GM19238 (cell line): ENCODE data around the gene LIMD2.
"Not testable (repeated sequence)": the region's sequence is repeated elsewhere in the genome, so short reads cannot be mapped to it uniquely, and the experiment has no call there.

Experiments
- DNase-seq: peaks from one replicate; pipeline ENCODE4 v3.0.0; 2011; ENCODE audit warnings: low spot score; ENCODE audit not compliant: insufficient read length

The LIMD2 gene

DNA sequence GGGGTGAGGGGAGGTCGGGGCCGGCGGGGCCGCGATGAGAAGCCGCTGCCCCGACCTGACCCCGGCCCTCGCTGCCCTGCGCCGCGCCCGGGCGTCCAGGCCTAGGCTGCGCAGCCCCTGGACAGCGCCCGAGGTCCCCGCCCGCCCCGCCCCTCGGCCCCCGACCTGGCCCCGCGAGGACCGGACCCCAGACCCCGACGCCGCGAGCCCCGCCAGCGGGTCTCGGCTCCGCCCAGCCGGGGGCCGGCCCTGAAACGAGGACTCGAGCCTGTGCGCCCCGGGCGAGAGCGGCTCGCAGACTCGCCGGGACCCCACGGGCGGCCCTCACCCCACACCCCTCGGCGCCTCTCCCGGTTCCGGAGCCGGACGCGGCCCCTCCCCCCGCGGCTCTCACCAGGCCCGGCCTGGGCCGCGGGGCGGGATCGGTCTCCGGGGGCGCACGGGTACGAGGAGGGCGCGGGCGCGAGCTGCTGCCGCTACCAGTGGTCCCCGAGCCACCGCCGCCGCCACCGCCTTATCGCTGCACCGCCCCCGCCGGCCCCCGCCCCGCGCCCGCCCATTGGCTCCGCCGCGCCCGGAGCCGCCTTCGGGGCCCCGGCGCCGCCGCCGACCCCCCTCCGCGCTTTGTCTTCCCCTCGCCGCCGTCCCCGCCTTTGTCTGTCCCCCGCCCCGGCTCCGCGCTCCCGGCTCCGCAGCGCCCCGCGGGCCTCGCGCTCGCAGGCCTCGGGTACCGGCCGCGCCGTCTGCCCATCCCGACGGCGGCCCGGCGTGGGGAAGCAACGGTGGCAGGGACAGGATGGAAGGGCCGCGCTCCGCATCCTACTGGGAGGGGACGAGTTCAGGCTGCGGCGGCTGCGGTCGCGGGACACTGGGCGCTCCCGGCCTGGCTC lies at the start of gene LIMD2:
Gene LIMD2 (minus strand): TSS at position 488 of the 890 bp plus-strand sequence. CDS start 827 bp downstream, outside the sequence.
- DNase-seq, result peak; percentile 75

DNA sequence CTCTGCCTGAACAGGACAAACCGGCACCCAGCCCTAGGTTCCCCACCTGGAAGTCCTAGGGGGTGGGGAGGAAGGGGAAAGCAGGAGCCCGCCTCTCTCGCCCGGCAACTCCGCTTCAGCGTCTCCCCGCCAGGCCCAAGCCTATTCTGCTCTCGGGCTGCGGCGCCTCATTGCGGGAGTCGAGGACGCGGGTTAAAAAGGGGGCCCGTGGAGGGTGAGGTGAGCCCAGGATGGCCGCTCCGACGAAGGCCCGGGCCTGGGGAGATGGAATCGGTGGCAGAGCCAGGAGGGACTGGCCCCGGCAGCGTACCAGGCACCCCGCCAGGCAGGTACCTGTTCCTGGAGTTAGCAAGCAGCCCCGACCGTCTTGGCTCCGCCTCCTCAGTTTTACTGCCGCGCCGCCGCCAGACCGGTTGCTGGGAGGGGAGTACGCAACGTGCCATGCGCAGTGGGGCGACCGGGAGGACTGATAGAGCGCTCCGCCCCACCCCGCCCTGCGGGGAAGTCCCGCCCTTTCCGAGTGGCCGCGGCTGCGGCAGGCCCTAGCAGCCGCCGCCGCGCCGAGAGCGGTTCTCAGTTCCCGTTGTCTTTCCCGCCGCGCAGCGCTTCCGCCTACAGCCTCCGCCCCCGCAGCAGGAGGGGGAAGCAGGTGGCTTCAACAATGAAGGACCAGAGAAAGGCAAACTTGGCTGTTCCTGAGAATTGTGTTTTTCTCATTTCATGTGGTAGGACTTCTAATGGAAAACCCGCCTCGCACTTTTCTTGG lies 41.7 kb upstream of the LIMD2 start, which contains the start of gene STRADA:
Gene STRADA (minus strand): TSS at position 392 of the 766 bp plus-strand sequence. CDS start 13,430 bp downstream, outside the sequence.
- peak; percentile 85 for DNase-seq

DNA sequence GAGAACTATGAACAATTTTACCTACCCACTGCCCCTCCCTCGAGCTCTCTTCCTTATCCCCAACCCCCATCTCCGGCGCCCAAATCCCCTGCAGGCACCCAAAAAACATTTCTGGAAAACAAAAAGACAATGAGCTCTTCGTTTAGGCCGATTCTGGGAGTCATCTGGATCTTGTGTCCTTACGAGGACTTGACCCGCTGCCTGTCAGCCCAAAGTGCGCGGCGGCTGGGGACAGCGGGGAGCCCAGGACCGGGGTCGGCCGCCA lies 41.1 kb upstream of the LIMD2 start:
- DNase-seq, result no peak

DNA sequence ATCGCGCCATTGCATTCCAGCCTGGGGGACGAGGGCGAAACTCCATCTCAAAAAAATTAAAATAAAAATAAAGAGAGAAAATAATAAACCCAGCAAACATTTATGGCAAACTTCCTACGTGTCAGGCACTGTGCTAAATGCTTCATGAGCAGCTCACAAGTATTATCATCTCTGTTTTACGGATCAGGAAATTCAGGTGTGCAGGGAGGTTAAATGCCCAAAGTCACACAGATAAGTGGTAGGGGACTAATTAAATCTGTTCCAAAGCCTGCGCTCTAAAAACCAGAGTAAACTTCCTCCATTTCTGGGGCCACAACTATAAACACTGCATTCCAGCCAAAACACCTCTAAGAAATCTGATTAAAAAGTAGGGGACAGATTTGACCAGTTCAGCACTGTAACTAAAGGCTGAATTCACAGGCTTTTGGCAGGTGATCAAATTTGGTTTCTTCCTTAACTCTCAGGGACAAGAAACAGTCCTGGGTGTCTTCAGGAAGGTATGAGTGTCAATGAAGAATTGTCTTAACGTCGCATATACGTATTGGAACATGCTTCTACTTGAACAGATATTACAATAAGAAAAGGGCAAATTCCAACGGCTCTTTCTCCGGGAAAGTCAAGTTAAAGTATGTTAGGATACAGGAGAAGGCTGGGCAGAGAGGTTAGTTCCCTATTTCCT lies 40.7 kb upstream of the LIMD2 start:
- DNase-seq, result no peak

DNA sequence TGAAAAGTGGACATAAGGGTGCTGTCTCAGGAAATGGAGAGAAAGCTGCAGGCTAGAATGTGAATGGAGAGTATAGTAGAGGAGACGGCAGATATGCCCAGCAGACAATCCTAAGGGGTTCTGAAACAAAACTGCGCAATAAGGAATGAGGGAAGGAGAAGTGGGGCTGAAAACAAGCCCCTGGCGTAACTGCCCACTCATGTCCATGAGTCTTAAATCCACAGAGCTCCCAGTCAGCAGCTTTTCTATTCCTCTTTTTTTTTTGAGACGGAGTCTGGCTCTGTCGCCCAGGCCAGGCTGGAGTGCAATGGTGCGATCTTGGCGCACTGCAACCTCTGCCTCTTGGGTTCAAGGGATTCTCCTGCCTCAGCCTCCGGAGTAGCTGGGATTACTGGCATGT lies 35.8 kb upstream of the LIMD2 start:
- no peak for DNase-seq

DNA sequence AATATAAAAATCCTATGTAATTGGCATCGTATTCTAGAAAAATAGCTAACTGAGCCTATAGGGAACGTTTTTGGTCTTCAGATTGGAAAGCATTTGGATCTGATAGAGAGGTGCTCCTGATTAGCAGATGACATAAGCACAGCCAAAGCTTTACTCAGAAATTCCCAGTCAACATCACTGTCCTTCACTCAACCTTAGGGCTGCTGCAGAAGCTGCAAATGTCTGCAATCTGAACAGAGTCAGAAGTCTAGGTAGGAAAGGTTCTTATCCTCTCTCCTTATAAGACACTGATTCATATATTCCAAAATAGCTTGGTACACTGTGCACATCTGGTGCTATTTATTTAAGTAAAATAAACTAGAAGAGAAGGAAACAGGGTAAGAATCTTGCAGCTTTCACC lies 22.5 kb upstream of the LIMD2 start:
- DNase-seq, result no peak

DNA sequence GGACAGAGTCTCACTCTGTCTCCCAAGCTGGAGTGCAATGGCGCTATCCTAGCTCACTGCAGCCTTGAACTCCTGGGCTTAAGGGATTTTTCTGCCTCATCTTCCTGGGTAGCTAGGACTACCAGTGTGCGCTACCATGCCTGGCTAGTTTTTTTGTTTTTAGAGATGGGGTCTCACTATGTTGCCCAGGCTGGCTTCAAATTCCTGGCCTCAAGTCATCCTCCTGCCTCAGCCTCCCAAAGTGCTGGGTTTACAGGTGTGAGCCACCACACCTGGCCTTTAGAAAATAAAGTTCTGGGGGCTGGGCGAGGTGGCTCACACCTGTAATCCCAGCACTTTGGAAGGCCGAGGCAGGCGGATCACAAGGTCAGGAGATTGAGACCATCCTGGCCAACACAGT lies 20.3 kb upstream of the LIMD2 start:
- DNase-seq, result not testable (repeated sequence)

DNA sequence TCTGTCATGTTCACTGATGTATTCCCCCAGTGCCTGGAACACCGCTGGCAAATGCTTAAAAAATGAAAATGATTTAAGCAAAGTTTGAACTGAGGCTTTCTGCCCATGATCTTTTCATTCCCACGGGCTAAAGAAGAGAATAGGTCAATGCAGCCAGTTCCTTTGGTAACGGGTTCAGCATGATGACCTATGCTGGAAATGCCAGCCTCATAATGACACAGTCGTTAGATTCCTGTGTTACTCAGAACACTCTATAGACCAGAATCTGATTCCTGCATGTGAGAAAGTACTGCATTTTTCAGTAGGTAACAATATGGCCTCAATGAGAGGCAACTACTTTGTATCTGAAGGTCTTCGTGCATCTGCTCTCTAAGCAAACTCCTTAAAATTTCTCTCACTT lies 19.1 kb upstream of the LIMD2 start:
- no peak for DNase-seq

DNA sequence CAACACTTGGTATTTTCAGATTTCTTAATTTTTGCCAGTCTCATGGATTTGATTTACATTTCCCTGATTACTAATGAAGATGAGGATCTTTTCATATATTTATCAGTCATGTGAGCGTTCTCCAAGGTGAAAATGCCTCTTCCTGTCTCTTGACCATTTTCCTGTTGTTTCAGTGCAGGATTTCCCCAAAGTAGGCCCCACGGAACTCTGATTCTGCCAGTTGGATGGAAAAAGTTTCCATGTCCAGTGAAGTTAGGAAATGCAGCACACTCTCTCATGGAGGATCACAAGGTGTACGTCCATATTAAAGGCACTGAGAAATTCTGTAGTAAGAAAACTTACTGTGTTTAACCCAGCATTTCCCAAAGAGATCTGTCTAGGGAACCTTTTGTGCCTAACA lies 16.5 kb upstream of the LIMD2 start:
- no peak for DNase-seq

DNA sequence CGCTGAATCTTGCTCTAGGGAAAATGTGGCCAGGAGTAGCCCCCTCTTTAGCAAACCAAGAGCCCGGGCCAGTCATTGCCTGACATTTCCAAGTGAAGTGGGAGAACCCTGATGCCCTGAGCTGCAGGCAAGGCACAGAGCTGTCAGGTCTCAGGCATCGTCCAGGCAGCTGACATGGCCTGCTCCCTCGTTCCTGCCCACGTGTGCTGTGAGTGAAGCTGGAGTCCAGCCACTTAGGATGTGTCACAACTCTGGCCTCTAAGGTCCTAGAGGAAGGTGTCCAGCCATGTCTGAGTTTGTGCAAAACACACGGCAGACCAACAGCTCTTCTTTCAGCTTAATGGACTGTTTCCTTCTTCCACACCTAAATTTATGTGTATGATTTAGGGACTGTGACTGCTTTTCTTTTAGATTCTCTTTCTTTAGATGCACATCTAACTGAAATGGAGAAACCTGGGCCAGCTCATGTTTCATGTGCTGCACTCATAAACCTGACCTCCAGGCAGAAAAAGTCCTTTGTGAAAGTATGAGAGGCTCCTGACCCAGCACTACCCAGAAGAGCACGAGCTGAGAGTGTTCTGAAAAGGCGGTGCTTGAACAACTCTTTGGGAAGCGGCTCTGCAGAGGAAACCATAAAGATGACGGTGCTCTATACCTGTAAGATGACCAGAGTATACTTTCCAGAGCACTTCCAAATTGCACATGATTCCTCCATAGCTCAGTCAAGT lies 14.8 kb upstream of the LIMD2 start:
- DNase-seq, result no peak

DNA sequence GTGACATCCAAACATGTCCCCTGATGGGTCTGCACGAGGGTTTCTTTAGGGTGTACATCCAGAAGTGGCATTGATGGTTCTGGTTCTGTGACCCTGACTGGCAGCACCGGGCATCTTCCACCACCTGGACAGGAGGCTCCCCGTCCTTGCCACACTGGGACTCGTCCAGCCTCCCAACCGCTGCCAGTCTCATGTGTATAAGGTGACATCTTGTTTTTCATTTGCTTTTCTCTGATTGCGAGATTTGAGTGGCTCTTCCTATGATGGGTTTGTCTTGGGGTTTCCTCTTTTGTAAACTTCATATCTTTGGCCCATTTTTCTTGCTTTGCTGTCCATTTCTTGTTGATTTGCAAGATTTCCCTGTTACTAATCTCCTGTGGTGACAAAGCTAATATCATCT lies 9.2 kb upstream of the LIMD2 start:
- DNase-seq, result no peak

DNA sequence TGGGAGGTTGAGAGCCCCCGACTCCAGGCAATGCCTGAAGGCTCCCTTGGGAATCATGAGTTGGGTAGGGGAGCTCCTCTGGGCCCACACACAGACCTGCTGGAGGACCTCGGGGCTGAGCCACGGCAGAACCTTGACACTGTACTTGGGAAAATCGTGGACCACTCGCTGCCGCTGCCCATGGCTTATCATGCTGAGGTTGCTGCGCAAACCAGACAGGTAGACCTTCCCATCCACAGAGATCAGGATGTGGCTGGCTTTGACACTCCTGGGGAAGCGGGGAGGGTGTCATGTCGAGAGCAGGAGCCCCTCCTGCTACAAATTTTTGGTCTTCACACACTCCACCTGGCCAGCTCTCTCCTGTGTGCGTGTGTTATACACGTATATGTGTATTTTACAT lies 7.2 kb upstream of the LIMD2 start:
- no peak for DNase-seq

DNA sequence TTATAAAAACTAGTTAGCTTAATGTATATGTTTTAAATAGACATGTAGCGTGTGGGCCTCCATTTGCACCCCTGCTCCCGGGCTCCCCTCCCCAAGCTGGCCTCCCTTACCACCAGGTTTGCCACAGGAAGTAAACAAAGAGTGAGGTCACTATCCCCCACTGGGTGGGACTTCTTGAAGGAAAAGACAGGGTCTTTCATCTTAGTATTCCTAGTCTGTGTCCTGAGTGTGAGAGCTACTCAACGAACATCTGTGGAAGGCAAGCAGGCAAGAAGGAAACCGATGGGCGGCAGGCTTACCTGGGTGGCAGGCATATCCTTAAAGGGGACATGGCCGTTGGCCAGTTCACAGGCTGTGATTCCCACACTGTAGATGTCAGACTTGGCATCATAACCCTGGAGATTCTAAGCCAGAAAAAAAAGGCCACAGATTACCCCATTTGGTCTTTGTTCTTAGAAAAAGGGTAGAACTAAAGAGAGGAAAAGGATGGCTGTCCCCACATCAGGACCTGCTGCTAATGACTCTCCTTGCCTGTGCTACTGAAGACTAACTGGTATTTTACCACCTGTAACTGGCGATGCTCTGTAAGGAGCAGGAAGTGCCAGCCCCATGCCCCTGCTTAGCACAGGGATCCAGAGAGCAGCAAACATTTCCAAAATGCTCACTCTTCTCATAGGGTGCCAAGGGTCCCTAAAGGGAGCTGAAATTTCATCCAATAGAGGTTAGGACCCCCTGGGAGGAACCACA lies 6.6 kb upstream of the LIMD2 start:
- no peak for DNase-seq

DNA sequence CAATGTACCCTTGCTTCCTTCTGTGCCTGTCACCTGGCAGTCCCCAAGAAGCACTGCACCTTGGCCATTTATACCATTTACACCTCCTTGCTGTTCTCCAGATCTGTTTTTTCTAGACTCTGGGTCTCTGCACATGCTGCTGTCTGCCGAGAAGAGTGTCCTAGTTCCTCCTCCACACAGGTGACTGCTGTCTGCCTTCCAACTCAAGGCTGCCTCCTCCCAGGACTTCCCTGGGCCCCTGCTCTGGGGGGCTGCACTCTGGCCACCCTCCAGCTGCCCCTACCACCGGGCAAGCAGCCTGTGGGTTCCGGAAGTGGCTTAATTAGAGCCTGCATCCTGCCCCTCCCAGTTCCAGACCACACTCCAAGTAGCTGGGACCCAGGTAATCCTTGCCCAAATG lies 5.7 kb upstream of the LIMD2 start:
- no peak for DNase-seq

DNA sequence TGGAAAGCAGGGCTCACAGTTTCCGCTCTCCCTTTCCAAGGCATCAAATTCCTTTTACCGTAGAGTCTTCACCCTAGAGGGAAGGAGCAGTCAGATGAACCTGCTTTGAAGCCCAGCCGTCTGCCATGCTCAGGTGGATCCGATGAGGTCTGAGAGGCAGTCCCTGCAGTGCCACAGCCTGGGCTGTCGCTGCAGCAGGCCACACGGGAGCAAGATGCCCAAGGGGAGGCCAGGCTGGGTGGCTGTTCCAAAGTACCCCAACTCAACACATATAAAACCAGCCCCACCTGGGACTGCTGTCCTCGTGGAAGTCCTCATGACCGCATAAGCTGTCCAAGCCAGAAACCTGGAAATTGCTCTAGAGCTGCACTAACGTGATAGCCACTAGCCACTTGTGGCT lies 4.9 kb upstream of the LIMD2 start:
- DNase-seq, result no peak

DNA sequence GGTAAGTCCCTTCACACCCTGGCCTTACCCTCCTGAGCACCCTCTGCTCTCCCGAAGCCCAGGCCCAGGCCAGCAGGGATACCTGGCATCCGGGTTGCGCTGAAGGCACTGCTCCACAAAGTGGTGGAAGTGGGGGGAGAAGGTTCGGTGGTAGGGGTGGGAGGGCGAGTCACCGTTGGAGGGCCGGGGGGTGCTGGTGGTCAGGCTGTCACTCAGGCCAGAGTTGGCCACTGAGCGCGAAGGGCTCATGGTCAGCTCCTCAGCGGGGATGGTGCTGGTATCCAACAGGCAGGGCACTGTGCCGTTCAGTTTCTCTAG lies 4.3 kb upstream of the LIMD2 start:
- DNase-seq, result no peak

DNA sequence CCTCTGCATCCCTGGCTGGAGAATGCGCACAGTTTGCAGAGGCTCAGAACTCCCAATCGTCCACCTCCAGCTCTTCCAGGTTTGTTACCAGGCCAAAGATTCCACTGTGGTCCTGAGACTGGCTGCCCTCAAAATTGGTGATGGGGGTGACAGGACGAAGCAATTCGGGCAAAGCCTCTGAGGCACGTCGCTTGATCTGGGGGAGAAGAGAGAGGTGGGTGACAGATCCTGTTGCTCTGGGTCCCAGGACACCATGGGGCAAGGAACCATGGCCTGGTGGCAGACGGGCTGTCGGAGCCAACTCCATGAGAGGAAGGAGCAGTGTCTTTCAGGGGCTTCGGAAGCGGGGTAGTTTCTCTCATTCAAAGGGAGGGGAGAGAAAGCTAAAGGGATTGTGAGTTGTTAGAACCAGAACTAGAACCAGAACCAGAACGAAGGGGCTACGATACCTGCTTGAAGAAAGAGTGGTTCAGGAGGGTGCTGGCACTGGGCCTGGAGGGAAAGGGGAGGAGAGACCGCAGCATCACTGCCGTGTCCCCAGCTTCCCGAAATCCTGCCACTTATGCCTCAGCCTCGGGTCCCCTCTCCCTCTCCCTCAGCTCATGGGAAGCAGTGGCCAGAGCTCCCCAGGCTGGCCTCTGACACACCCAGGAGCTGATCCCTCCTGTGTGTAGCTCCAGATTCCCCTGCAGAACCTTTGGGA lies 3.8 kb upstream of the LIMD2 start:
- no peak for DNase-seq

DNA sequence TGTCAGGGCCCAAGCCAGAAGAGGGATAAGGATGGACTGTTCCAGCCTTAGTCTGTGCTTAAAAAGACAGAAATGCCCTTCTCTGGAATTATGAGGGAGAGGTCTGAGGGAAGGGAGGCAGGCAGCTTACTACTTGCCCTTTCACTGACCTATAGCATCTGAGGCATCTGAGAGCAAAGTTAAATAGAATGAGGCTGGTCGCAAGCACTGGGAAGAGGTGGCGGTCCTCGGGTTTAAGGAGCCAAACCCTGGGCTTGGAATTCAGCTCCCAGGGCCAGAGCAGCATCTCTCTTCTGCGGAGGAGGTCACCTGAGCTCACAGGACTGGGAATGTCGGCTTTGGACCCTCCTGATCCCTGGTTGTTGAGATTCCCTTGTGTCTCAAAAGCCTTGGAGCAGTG lies 3.1 kb upstream of the LIMD2 start:
- DNase-seq, result no peak

DNA sequence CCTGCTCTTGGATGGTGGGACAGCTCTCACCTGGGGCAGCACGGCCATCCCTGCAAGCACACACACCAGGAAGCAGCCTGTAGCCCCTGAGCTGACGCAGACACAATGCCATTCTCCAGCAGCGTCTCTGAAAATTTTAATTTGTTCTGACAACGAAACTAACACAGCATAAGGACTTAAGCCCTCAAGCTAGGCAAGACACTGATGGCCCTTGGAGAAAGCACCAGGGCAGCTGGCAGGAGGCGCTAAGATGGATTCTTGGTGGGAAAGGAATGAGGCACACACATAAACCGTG lies 2.7 kb upstream of the LIMD2 start:
- DNase-seq, result no peak

DNA sequence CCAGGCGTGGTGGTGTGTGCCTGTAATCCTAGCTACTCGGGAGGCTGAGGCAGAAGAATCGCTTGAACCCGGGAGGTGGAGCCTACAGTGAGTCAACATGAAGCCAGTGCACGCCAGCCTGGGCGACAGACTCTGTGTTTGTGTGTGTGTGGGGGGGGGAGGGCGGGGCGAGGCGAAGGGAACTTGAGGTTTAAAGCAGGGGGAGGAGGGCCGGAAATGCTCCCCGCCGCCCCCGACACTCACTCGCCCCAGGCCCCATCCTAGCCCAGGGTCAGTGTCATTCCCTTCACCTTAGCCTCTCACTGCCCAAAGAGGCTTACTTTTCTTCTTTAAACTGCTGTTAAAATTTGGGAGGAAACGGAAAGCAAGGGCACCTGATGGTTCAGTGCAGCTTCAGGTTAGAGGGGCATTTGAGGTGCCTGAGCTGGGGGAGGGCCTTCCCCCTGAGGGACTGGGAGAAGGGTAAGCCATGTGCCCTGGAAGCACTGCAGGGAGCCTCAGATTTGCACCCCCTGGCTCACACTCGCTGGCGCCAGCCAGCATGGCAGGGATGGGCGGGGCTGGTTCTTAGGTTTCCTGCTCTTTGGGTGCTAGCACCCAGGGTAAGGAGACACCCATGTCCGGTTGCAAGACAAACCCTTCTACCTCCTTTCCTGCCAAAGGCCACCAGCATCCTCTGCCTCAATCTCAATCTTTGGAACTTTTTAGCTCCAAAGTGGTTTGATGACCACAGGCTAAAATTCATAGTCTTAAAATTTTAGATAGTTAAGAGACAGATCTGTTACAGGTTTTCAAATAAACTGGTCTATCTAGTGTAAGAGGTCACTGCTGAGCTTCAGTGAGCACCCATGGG lies 2.2 kb upstream of the LIMD2 start:
- peak; percentile 61 for DNase-seq
